OCI-LY1 (cell line): ENCODE measurements around the gene EPHA4.

Experiments
- H2AFZ ChIP-seq: fragments of 200-600 bp; sonication (generic), shearing (Covaris generic); 2 replicates; pipeline ENCODE4 v1.6.0; 2014; ENCODE audit warnings: antibody characterized with exemption, mild to moderate bottlenecking, low read length
- H3F3A ChIP-seq: fragments of 200-600 bp; sonication (generic), shearing (Covaris generic); 2 replicates; pipeline ENCODE4 v1.6.0; 2014; ENCODE audit warnings: mild to moderate bottlenecking, antibody characterized with exemption, low read length, moderate library complexity; ENCODE audit not compliant: insufficient read depth
- H3K27ac ChIP-seq: fragments of 200-600 bp; sonication (generic); 2 replicates; pipeline ENCODE4 v1.5.1; 2014; ENCODE audit warnings: low read length, mixed run types, mild to moderate bottlenecking, low read depth; ENCODE audit not compliant: poor library complexity, severe bottlenecking
- H3K27me3 ChIP-seq: fragments of 200-600 bp; sonication (generic); 2 replicates; pipeline ENCODE4 v1.6.0; 2014; ENCODE audit warnings: antibody characterized with exemption, mild to moderate bottlenecking, low read length, moderate library complexity; ENCODE audit not compliant: insufficient read depth
- H3K36me3 ChIP-seq: fragments of 200-600 bp; sonication (generic); 2 replicates; pipeline ENCODE4 v1.6.1; 2014; ENCODE audit warnings: mild to moderate bottlenecking, antibody characterized with exemption, low read length, moderate library complexity, mixed read lengths; ENCODE audit not compliant: insufficient read depth
- H3K4me1 ChIP-seq: fragments of 200-600 bp; sonication (generic); 2 replicates; pipeline ENCODE4 v1.5.1; 2014; ENCODE audit warnings: mild to moderate bottlenecking, low read length, moderate library complexity; ENCODE audit not compliant: insufficient read depth, severe bottlenecking
- H3K4me2 ChIP-seq: fragments of 200-600 bp; sonication (generic), shearing (Covaris generic); 2 replicates; pipeline ENCODE4 v1.6.1; 2014; ENCODE audit warnings: low read length
- H3K4me3 ChIP-seq: fragments of 200-600 bp; sonication (generic); 2 replicates; pipeline ENCODE4 v1.5.1; 2014; ENCODE audit warnings: low read length, low read depth, mild to moderate bottlenecking, mixed read lengths; ENCODE audit not compliant: poor library complexity, severe bottlenecking
- H3K79me2 ChIP-seq: fragments of 200-600 bp; shearing (Covaris generic); 2 replicates; pipeline ENCODE4 v1.6.1; 2016; ENCODE audit warnings: mixed run types, low read length, mixed read lengths; ENCODE audit not compliant: insufficient read depth
- H3K9ac ChIP-seq: fragments of 200-600 bp; sonication (generic), shearing (Covaris generic); 2 replicates; pipeline ENCODE4 v1.6.1; 2014; ENCODE audit warnings: mild to moderate bottlenecking, low read length, mixed read lengths
- H3K9me2 ChIP-seq: fragments of 200-600 bp; sonication (generic), shearing (Covaris generic); 2 replicates; pipeline ENCODE4 v1.6.1; 2014; ENCODE audit warnings: low read depth, mild to moderate bottlenecking, low read length, mixed read lengths
- H3K9me3 ChIP-seq: fragments of 200-600 bp; shearing (Covaris generic); 2 replicates; pipeline ENCODE4 v1.6.1; 2014; ENCODE audit warnings: low read length, mixed read lengths
- H4K20me1 ChIP-seq: fragments of 200-600 bp; sonication (generic), shearing (Covaris generic); 2 replicates; pipeline ENCODE4 v1.6.0; 2016; ENCODE audit warnings: mild to moderate bottlenecking, low read length; ENCODE audit not compliant: insufficient read depth
- CTCF ChIP-seq: fragments of 200-600 bp; sonication (generic), shearing (Covaris generic); IDR thresholded peaks from 2 replicates; pipeline ENCODE4 v1.5.1; 2017; ENCODE audit warnings: mild to moderate bottlenecking, antibody characterized with exemption, low read length, moderate library complexity, mixed read lengths
- EZH2 ChIP-seq: fragments of 200-600 bp; sonication (generic), shearing (Covaris generic); IDR thresholded peaks from 2 replicates; pipeline ENCODE4 v1.8.0; 2017; ENCODE audit warnings: borderline replicate concordance, mixed run types, mild to moderate bottlenecking, antibody characterized with exemption, low read length, moderate library complexity, mixed read lengths

EPHA4 gene

GRCh38 chr2:221606424-221606823 lies 34.3 kb upstream of the EPHA4 start:
- H3K36me3 ChIP-seq = no peaks in the 10 kb centered on the region
- no peak overlapping the region for H3K27ac ChIP-seq
- no peaks in the 10 kb centered on the region for H3K4me1 ChIP-seq
- no peak overlapping the region for H2AFZ ChIP-seq
- no peaks in the 10 kb centered on the region for H3K79me2 ChIP-seq
- H3K4me3 ChIP-seq = no peak overlapping the region
- H3K9me3 ChIP-seq = no peaks in the 10 kb centered on the region
- no peaks in the 10 kb centered on the region for H3F3A ChIP-seq
- H3K4me2 ChIP-seq = no peak overlapping the region
- no peaks in the 10 kb centered on the region for H4K20me1 ChIP-seq
- H3K9ac ChIP-seq = no peak overlapping the region
- H3K27me3 ChIP-seq = no peaks in the 10 kb centered on the region
- no peak for TF ChIP-seq CTCF
- TF ChIP-seq EZH2 = no peak
- H3K9me2 ChIP-seq = no peaks in the 10 kb centered on the region

GRCh38 chr2:221605751-221606240 lies 33.7 kb upstream of the EPHA4 start:
- TF ChIP-seq EZH2 (no peak), CTCF (no peak)
- Histone ChIP-seq H3F3A (no peaks in the 10 kb centered on the region), H3K9ac (no peak overlapping the region), H3K27ac (no peak overlapping the region), H2AFZ (no peak overlapping the region), H3K36me3 (no peaks in the 10 kb centered on the region), H3K4me2 (no peak overlapping the region), H3K27me3 (no peaks in the 10 kb centered on the region), H3K9me3 (no peaks in the 10 kb centered on the region), H3K79me2 (no peaks in the 10 kb centered on the region), H4K20me1 (no peaks in the 10 kb centered on the region), H3K4me3 (no peak overlapping the region), H3K9me2 (no peaks in the 10 kb centered on the region), H3K4me1 (no peaks in the 10 kb centered on the region)

- Histone ChIP-seq H3K4me3 (no peak overlapping the region), H3K79me2 (no peaks in the 10 kb centered on the region), H3K9me3 (no peaks in the 10 kb centered on the region), H3K27ac (no peak overlapping the region), H3F3A (no peaks in the 10 kb centered on the region), H3K4me2 (no peak overlapping the region), H2AFZ (no peak overlapping the region), H3K36me3 (no peaks in the 10 kb centered on the region), H4K20me1 (no peaks in the 10 kb centered on the region), H3K9me2 (no peaks in the 10 kb centered on the region), H3K4me1 (no peaks in the 10 kb centered on the region), H3K27me3 (no peaks in the 10 kb centered on the region), H3K9ac (no peak overlapping the region)
- TF ChIP-seq EZH2 (no peak), CTCF (no peak)
Observed at GRCh38 chr2:221602938-221603337, 30.8 kb upstream of the EPHA4 start.
